HepG2 (cell line): ENCODE data around the gene MPV17L2. TPM values are rescaled to one million over a fixed set of nuclear protein-coding genes. Genes with fewer than 3 reads are reported as not detected.
A peak's percentile ranks its signal among the peaks of the same experiment; 100 is the strongest.

ENCODE experiments used
- FOXK2 ChIP-seq: fragments of 450-650 bp; IDR thresholded peaks from 2 replicates; pipeline ENCODE4 v1.6.1; 2016
- HOMEZ ChIP-seq: IDR thresholded peaks from 2 replicates; pipeline ENCODE4 v1.6.1; 2016; ENCODE audit warnings: low read depth
- JUNB ChIP-seq: sonication (generic); formaldehyde crosslinking; IDR thresholded peaks from 2 replicates; pipeline ENCODE4 v1.8.0; 2022; ENCODE audit warnings: missing genetic modification reagents, mild to moderate bottlenecking, borderline replicate concordance
- LCORL ChIP-seq, 2 experiments: fragments of 450-650 bp in 1 of 2; sonication (generic) in 1 of 2; formaldehyde crosslinking in 1 of 2; IDR thresholded peaks; 2 replicates each; pipeline versions ENCODE4 v1.5.0 to v1.6.1; 2017 to 2020; ENCODE audit warnings: antibody characterized with exemption in 1 of 2, missing genetic modification reagents in 1 of 2
- NCOR1 ChIP-seq: fragments of 200-600 bp; sonication (generic); IDR thresholded peaks from 2 replicates; pipeline ENCODE4 v1.7.0; 2017; ENCODE audit warnings: antibody characterized with exemption, low read length, borderline replicate concordance
- NFATC3 ChIP-seq: sonication (generic); formaldehyde crosslinking; IDR thresholded peaks from 2 replicates; pipeline ENCODE4 v1.5.1; 2020; ENCODE audit warnings: mild to moderate bottlenecking, missing genetic modification reagents
- NFE2 ChIP-seq: sonication (generic); formaldehyde crosslinking; IDR thresholded peaks from 2 replicates; pipeline ENCODE4 v1.4.0; 2020; ENCODE audit warnings: missing genetic modification reagents
- NFYC ChIP-seq: IDR thresholded peaks from 2 replicates; pipeline ENCODE4 v1.6.1; 2016; ENCODE audit warnings: missing genetic modification reagents, missing compliant biosample characterization
- RCOR2 ChIP-seq: IDR thresholded peaks from 2 replicates; pipeline ENCODE4 v1.6.1; 2016; ENCODE audit warnings: missing biosample characterization, missing genetic modification reagents
- SIN3A ChIP-seq: IDR thresholded peaks from 2 replicates; pipeline ENCODE4 v1.6.1; 2011; ENCODE audit warnings: low read depth, mild to moderate bottlenecking, control low read depth, low read length, borderline replicate concordance
- SP140L ChIP-seq: sonication (generic); formaldehyde crosslinking; IDR thresholded peaks from 2 replicates; pipeline ENCODE4 v1.4.0; 2020; ENCODE audit warnings: missing genetic modification reagents, borderline replicate concordance
- SYNCRIP ChIP-seq: fragments of 200-400 bp; formaldehyde crosslinking; IDR thresholded peaks from 2 replicates; pipeline ENCODE4 v1.6.1; 2018; ENCODE audit warnings: mild to moderate bottlenecking, low read depth, low read length; ENCODE audit not compliant: insufficient read depth
- UBTF ChIP-seq: sonication (generic); formaldehyde crosslinking; IDR thresholded peaks from 2 replicates; pipeline ENCODE4 v1.4.0; 2020; ENCODE audit warnings: mild to moderate bottlenecking, missing genetic modification reagents
- ZFYVE20 ChIP-seq: sonication (generic); formaldehyde crosslinking; IDR thresholded peaks from 2 replicates; pipeline ENCODE4 v1.8.0; 2023; ENCODE audit warnings: low read depth, mild to moderate bottlenecking, moderate library complexity, missing genetic modification reagents, borderline replicate concordance
- ZMAT5 ChIP-seq: sonication (generic); formaldehyde crosslinking; IDR thresholded peaks from 2 replicates; pipeline ENCODE4 v1.5.0; 2020; ENCODE audit warnings: mild to moderate bottlenecking, low read depth, missing genetic modification reagents, borderline replicate concordance
- ZNF20 ChIP-seq: sonication (generic); formaldehyde crosslinking; IDR thresholded peaks from 2 replicates; pipeline ENCODE4 v1.4.0; 2020; ENCODE audit warnings: mild to moderate bottlenecking, moderate library complexity, missing genetic modification reagents
- ZNF335 ChIP-seq: sonication (generic); formaldehyde crosslinking; IDR thresholded peaks from 2 replicates; pipeline ENCODE4 v1.4.0; 2020; ENCODE audit warnings: missing genetic modification reagents
- ZNF704 ChIP-seq: sonication (generic); formaldehyde crosslinking; IDR thresholded peaks from 2 replicates; pipeline ENCODE4 v1.8.1; 2023; ENCODE audit warnings: mild to moderate bottlenecking, inconsistent platforms, moderate library complexity, missing genetic modification reagents, borderline replicate concordance
- ZNF792 ChIP-seq: IDR thresholded peaks from 2 replicates; pipeline ENCODE4 v1.6.1; 2016
- ZNF839 ChIP-seq: sonication (generic); formaldehyde crosslinking; IDR thresholded peaks from 2 replicates; pipeline ENCODE4 v1.4.0; 2020; ENCODE audit warnings: missing genetic modification reagents, mild to moderate bottlenecking, borderline replicate concordance
- ZXDC ChIP-seq: sonication (generic); formaldehyde crosslinking; IDR thresholded peaks from 2 replicates; pipeline ENCODE4 v1.5.0; 2020; ENCODE audit warnings: mild to moderate bottlenecking, missing genetic modification reagents
- polyA plus RNA-seq, 8 experiments: library from polyadenylated mRNA; depleted of rRNA in 3 of 8; stranded (reverse) in 7 of 8; unstranded in 1 of 8; fragments of >200 nt; fragmentation: Illumina TruSeq in 4 of 8; extraction: Trizol in 4 of 8; gene quantifications; 2 replicates each; pipeline versions ENCODE4 v1.2.1 to v1.2.3, GENCODE V29; 2011 to 2016; ENCODE audit warnings: low read depth in 4 of 8, missing spikeins in 1 of 8, mixed read lengths in 1 of 8; ENCODE audit not compliant: insufficient read depth in 1 of 8
- total RNA-seq, 5 experiments: library from RNA; depleted of rRNA; stranded (reverse); fragments of >200 nt; fragmentation: Illumina TruSeq; extraction: Trizol; gene quantifications; 2 replicates each; pipeline ENCODE4 v1.2.3, GENCODE V29; 2016; ENCODE audit warnings: low read depth in 1 of 5

MPV17L2 gene
- total and polyA plus RNA-seq, 2 of the 13 experiments (the other 11 are each of a cell fraction or from before 2014, with no cell fraction given): 13.6 to 16.7 TPM

- TF ChIP-seq NFE2 (no peak), ZNF704 (0 out of 2 replicates have a peak, but pooled peaks have one; percentile 79), JUNB (CRISPR knock-in tag) (no peak), SP140L (CRISPR knock-in tag) (no peak), ZXDC (CRISPR knock-in tag) (0 out of 2 replicates have a peak, but pooled peaks have one; percentile 59), HOMEZ (CRISPR knock-in tag) (no peak; the same call in 1 of the 2 replicates), UBTF (CRISPR knock-in tag) (peak; percentile 60), ZFYVE20 (CRISPR knock-in tag) (no peak), ZNF20 (CRISPR knock-in tag) (no peak), ZNF335 (peak; percentile 44; the same call in 1 of the 2 replicates), NCOR1 (no peak), SIN3A (peak; percentile 67; the same call in 1 of the 2 replicates), SYNCRIP (no peak), NFATC3 (CRISPR knock-in tag) (0 out of 2 replicates have a peak, but pooled peaks have one; percentile 32), RCOR2 (CRISPR knock-in tag) (peak; percentile 19; the same call in 1 of the 2 replicates), ZMAT5 (CRISPR knock-in tag) (no peak), ZNF839 (CRISPR knock-in tag) (no peak), NFYC (no peak), FOXK2 (no peak), ZNF792 (peak; percentile 79; the same call in 1 of the 2 replicates), LCORL (IDR thresholded peaks at IDR 0.05) (no peak), LCORL (CRISPR knock-in tag; IDR thresholded peaks at IDR 0.05) (peak; percentile 72)
Measured at GRCh38 chr19:18173572-18174288, 19.3 kb upstream of the MPV17L2 start, which contains the start of gene IFI30 (continued).
